SK-N-SH treated with all-trans-retinoic acid at 6 μM for 48 hours (cell line): Measurements from ENCODE around the gene CMIP.

Experiments
- ATAC-seq: fragments of 200-7000 bp; cut with Tn5 transposase; 3 replicates; pipeline ENCODE4 v1.9.1; 2020; ENCODE audit warnings: mild to moderate bottlenecking, moderate library complexity
- BACH2 ChIP-seq: fragments of 250-450 bp; sonication (Bioruptor Pico); IDR thresholded peaks from 2 replicates; pipeline ENCODE4 v1.9.0; 2021; ENCODE audit warnings: mild to moderate bottlenecking, borderline replicate concordance
- CSDC2 ChIP-seq: fragments of 250-450 bp; sonication (Bioruptor Pico); IDR thresholded peaks from 2 replicates; pipeline ENCODE4 v1.5.0; 2020; ENCODE audit warnings: mild to moderate bottlenecking, moderate library complexity
- GLIS3 ChIP-seq: fragments of 250-450 bp; sonication (Bioruptor Pico); IDR thresholded peaks from 2 replicates; pipeline ENCODE4 v1.5.0; 2020; ENCODE audit warnings: mild to moderate bottlenecking, moderate library complexity
- OSR1 ChIP-seq: fragments of 250-450 bp; sonication (Bioruptor Pico); IDR thresholded peaks from 2 replicates; pipeline ENCODE4 v1.8.0; 2022; ENCODE audit warnings: moderate library complexity, mild to moderate bottlenecking, inconsistent platforms
- PPARA ChIP-seq: fragments of 250-450 bp; sonication (Bioruptor Pico); IDR thresholded peaks from 2 replicates; pipeline ENCODE4 v1.5.0; 2020; ENCODE audit warnings: mild to moderate bottlenecking, borderline replicate concordance
- RARB ChIP-seq: fragments of 250-450 bp; sonication (Bioruptor Pico); IDR thresholded peaks from 2 replicates; pipeline ENCODE4 v1.8.0; 2021; ENCODE audit warnings: mild to moderate bottlenecking, moderate library complexity
- SNAI2 ChIP-seq: fragments of 250-450 bp; sonication (Bioruptor Pico); IDR thresholded peaks from 2 replicates; pipeline ENCODE4 v1.5.0; 2020; ENCODE audit warnings: mild to moderate bottlenecking, moderate library complexity
- TCF4 ChIP-seq: fragments of 250-450 bp; sonication (Bioruptor Pico); IDR thresholded peaks from 2 replicates; pipeline ENCODE4 v1.8.0; 2021; ENCODE audit warnings: mild to moderate bottlenecking, moderate library complexity, borderline replicate concordance
- TOX ChIP-seq: fragments of 250-450 bp; sonication (Bioruptor Pico); IDR thresholded peaks from 2 replicates; pipeline ENCODE4 v1.8.0; 2021; ENCODE audit warnings: mild to moderate bottlenecking, moderate library complexity, borderline replicate concordance
- ZC3H10 ChIP-seq: fragments of 250-450 bp; sonication (Bioruptor Pico); IDR thresholded peaks from 2 replicates; pipeline ENCODE4 v1.5.1; 2021; ENCODE audit warnings: mild to moderate bottlenecking, moderate library complexity
- ZFP3 ChIP-seq: fragments of 250-450 bp; sonication (Bioruptor Pico); IDR thresholded peaks from 2 replicates; pipeline ENCODE4 v1.5.0; 2020; ENCODE audit warnings: mild to moderate bottlenecking, moderate library complexity
- ZFP30 ChIP-seq: fragments of 450-650 bp; formaldehyde crosslinking; IDR thresholded peaks from 2 replicates; pipeline ENCODE4 v1.5.0; 2022; ENCODE audit warnings: mild to moderate bottlenecking, moderate library complexity
- ZNF565 ChIP-seq: fragments of 450-650 bp; formaldehyde crosslinking; conservative IDR thresholded peaks from 2 replicates; pipeline ENCODE4 v1.5.0; 2020; ENCODE audit warnings: low read depth, mild to moderate bottlenecking, moderate library complexity
- ZNF70 ChIP-seq: fragments of 450-650 bp; formaldehyde crosslinking; IDR thresholded peaks from 2 replicates; pipeline ENCODE4 v1.5.0; 2020; ENCODE audit warnings: mild to moderate bottlenecking, moderate library complexity
- ZNF8 ChIP-seq: fragments of 450-650 bp; formaldehyde crosslinking; IDR thresholded peaks from 2 replicates; pipeline ENCODE4 v1.5.0; 2020; ENCODE audit warnings: mild to moderate bottlenecking, moderate library complexity
- TF ChIP-seq, protein P1 (sequence below): fragments of 250-450 bp; sonication (Bioruptor Pico); IDR thresholded peaks from 2 replicates; pipeline ENCODE4 v1.8.0; 2020; ENCODE audit warnings: mild to moderate bottlenecking, moderate library complexity, borderline replicate concordance
- TF ChIP-seq, protein P2 (sequence below): fragments of 250-450 bp; sonication (Bioruptor Pico); IDR thresholded peaks from 2 replicates; pipeline ENCODE4 v1.5.0; 2020; ENCODE audit warnings: mild to moderate bottlenecking, moderate library complexity
- TF ChIP-seq, protein P3 (sequence below): fragments of 250-450 bp; sonication (Bioruptor Pico); IDR thresholded peaks from 2 replicates; pipeline ENCODE4 v1.5.1; 2020; ENCODE audit warnings: low read depth, mild to moderate bottlenecking, moderate library complexity
- TF ChIP-seq, protein P4 (sequence below): fragments of 250-450 bp; sonication (Bioruptor Pico); IDR thresholded peaks from 2 replicates; pipeline ENCODE4 v1.5.1; 2021; ENCODE audit warnings: mild to moderate bottlenecking, moderate library complexity
- TF ChIP-seq, protein P5 (sequence below): fragments of 250-450 bp; sonication (Bioruptor Pico); IDR thresholded peaks from 2 replicates; pipeline ENCODE4 v1.8.0; 2021; ENCODE audit warnings: low read depth, mild to moderate bottlenecking, moderate library complexity, borderline replicate concordance

The CMIP gene

DNA sequence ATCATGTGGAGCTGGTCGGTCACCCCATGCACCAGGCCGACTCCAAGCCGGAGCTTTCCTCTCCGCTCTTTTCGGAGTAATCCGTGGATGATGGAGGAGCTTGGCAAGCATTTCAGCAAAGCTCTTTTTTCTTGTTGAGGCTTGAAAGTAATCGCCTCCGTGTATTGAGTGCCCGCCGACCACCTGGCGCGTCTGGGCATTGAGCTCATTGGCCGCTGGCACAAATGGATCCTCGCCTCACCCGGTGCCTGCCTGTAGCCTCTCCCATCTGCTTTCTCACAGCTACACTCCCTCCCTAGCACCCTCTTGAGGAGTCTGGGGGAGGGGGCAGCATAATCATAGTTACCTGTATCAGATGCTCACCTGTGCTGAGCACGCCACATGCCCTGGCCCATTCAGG, 148.9 kb downstream of the CMIP start (continued):
- TF ChIP-seq ZNF565 (CRISPR knock-in tag) (no peak), RARB (CRISPR knock-in tag) (no peak), ZNF70 (no peak)
- TF ChIP-seq, protein P1, sequence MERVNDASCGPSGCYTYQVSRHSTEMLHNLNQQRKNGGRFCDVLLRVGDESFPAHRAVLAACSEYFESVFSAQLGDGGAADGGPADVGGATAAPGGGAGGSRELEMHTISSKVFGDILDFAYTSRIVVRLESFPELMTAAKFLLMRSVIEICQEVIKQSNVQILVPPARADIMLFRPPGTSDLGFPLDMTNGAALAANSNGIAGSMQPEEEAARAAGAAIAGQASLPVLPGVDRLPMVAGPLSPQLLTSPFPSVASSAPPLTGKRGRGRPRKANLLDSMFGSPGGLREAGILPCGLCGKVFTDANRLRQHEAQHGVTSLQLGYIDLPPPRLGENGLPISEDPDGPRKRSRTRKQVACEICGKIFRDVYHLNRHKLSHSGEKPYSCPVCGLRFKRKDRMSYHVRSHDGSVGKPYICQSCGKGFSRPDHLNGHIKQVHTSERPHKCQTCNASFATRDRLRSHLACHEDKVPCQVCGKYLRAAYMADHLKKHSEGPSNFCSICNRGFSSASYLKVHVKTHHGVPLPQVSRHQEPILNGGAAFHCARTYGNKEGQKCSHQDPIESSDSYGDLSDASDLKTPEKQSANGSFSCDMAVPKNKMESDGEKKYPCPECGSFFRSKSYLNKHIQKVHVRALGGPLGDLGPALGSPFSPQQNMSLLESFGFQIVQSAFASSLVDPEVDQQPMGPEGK (CRISPR knock-in tag): no peak
- TF ChIP-seq, protein P2, sequence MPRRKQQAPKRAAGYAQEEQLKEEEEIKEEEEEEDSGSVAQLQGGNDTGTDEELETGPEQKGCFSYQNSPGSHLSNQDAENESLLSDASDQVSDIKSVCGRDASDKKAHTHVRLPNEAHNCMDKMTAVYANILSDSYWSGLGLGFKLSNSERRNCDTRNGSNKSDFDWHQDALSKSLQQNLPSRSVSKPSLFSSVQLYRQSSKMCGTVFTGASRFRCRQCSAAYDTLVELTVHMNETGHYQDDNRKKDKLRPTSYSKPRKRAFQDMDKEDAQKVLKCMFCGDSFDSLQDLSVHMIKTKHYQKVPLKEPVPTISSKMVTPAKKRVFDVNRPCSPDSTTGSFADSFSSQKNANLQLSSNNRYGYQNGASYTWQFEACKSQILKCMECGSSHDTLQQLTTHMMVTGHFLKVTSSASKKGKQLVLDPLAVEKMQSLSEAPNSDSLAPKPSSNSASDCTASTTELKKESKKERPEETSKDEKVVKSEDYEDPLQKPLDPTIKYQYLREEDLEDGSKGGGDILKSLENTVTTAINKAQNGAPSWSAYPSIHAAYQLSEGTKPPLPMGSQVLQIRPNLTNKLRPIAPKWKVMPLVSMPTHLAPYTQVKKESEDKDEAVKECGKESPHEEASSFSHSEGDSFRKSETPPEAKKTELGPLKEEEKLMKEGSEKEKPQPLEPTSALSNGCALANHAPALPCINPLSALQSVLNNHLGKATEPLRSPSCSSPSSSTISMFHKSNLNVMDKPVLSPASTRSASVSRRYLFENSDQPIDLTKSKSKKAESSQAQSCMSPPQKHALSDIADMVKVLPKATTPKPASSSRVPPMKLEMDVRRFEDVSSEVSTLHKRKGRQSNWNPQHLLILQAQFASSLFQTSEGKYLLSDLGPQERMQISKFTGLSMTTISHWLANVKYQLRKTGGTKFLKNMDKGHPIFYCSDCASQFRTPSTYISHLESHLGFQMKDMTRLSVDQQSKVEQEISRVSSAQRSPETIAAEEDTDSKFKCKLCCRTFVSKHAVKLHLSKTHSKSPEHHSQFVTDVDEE: no peak

DNA sequence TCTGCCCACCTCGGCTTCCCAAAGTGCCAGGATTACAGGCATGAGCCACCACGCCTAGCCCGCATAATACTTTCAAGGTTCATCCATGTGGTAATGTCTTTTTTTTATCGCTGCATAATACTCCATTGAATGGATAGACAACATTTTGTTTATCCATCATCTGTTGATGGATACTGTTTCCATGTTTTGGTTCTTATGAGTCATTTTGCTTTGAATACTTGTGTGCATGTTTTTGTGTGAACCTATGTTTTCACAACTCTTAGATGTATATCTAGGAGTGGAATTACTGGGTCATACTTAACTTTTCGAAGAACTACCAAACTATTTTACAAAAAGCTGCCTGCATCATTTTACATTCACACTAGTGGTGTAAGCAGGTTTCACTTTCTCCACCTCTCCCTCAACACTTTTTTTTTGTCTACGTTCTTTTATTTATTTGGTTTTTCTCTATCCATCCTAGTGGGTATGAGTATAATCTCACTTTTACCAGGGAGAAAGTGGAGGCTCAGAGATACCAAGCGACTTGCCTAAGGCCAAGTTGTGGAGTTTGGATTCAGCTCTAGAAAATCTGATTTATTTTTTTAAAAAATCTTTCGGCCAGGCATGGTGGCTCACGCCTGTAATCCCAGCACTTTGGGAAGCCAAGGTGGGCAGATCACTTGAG, 151.2 kb downstream of the CMIP start:
- ATAC-seq: no peak
- no peak for TF ChIP-seq ZFP3 (CRISPR knock-in tag)
- TF ChIP-seq, protein P3, sequence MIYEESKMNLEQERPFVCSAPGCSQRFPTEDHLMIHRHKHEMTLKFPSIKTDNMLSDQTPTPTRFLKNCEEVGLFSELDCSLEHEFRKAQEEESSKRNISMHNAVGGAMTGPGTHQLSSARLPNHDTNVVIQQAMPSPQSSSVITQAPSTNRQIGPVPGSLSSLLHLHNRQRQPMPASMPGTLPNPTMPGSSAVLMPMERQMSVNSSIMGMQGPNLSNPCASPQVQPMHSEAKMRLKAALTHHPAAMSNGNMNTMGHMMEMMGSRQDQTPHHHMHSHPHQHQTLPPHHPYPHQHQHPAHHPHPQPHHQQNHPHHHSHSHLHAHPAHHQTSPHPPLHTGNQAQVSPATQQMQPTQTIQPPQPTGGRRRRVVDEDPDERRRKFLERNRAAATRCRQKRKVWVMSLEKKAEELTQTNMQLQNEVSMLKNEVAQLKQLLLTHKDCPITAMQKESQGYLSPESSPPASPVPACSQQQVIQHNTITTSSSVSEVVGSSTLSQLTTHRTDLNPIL (CRISPR knock-in tag): no peak

DNA sequence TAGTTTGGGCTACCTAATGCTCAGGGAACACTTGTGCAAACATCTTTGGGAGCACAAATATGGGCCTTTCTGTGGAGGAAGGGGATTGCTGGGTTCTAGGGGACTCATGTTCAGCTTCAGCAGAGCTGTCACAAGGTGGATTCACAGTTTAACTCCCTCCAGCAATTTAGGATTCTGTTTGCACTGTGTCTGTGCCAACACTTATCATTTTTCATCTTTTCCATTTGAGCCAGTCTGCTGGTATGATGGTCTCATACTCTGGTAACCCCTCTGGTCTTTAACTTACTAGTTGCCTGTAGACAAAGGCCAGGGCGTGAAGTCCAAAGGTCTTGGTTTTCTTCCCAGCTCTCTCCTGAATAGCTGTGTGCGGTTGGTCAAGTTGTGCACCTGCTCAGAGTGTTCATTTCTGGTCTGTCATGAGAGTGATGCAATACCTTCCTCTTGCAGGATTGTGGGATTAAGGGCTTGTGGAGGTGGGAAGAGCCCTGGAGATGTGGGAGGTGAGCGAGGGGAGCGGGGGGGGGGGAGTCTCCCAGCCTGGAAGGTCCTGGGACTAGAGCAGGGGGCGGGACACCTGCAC, 152.6 kb downstream of the CMIP start:
- TF ChIP-seq SNAI2 (no peak), ZNF8 (no peak), ZFP3 (CRISPR knock-in tag) (no peak), ZC3H10 (CRISPR knock-in tag) (no peak), CSDC2 (CRISPR knock-in tag) (no peak), RARB (CRISPR knock-in tag) (no peak), ZFP30 (CRISPR knock-in tag) (no peak), PPARA (CRISPR knock-in tag) (no peak), BACH2 (no peak)
- TF ChIP-seq, protein P1 (CRISPR knock-in tag): no peak
- TF ChIP-seq, protein P4, sequence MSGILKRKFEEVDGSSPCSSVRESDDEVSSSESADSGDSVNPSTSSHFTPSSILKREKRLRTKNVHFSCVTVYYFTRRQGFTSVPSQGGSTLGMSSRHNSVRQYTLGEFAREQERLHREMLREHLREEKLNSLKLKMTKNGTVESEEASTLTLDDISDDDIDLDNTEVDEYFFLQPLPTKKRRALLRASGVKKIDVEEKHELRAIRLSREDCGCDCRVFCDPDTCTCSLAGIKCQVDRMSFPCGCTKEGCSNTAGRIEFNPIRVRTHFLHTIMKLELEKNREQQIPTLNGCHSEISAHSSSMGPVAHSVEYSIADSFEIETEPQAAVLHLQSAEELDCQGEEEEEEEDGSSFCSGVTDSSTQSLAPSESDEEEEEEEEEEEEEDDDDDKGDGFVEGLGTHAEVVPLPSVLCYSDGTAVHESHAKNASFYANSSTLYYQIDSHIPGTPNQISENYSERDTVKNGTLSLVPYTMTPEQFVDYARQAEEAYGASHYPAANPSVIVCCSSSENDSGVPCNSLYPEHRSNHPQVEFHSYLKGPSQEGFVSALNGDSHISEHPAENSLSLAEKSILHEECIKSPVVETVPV (CRISPR knock-in tag): no peak
- no peak for ATAC-seq

DNA sequence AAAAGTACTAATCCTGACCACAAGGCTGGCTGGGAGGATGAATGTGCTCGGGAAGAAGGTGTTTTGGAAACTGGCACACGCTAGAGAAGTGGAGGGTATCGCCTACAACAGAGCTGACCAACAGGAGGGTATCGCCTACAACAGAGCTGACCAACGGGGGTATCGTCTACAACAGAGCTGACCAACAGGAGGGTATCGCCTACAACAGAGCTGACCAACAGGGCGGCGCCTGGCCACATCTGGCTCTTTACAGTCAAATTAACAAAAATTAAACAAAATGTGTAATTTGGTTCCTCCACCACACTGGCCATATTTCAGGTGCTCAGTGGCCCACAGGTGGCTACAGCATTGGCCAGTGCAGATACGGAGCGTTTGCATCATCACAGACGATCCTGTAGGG, 153.5 kb downstream of the CMIP start:
- ATAC-seq: no peak
- TF ChIP-seq GLIS3 (CRISPR knock-in tag): no peak
- TF ChIP-seq ZFP3 (CRISPR knock-in tag): no peak
- no peak for TF ChIP-seq PPARA (CRISPR knock-in tag)
- TF ChIP-seq, protein P3 (CRISPR knock-in tag): no peak
- TF ChIP-seq, protein P4 (CRISPR knock-in tag): no peak
- no peak for TF ChIP-seq ZNF565 (CRISPR knock-in tag)
- no peak for TF ChIP-seq OSR1 (CRISPR knock-in tag)
- TF ChIP-seq, protein P5, sequence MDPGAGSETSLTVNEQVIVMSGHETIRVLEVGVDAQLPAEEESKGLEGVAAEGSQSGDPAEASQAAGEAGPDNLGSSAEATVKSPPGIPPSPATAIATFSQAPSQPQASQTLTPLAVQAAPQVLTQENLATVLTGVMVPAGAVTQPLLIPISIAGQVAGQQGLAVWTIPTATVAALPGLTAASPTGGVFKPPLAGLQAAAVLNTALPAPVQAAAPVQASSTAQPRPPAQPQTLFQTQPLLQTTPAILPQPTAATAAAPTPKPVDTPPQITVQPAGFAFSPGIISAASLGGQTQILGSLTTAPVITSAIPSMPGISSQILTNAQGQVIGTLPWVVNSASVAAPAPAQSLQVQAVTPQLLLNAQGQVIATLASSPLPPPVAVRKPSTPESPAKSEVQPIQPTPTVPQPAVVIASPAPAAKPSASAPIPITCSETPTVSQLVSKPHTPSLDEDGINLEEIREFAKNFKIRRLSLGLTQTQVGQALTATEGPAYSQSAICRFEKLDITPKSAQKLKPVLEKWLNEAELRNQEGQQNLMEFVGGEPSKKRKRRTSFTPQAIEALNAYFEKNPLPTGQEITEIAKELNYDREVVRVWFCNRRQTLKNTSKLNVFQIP: no peak
- no peak for TF ChIP-seq TCF4 (CRISPR knock-in tag)
- no peak for TF ChIP-seq RARB (CRISPR knock-in tag)
- TF ChIP-seq ZC3H10 (CRISPR knock-in tag): no peak
- no peak for TF ChIP-seq TOX (CRISPR knock-in tag)
